Mesendoderm (in vitro differentiated cells): ENCODE data around the gene LCOR.

Experiments
- DNase-seq: peaks from one replicate; pipeline ENCODE4 v3.0.0; 2013
- H2AK5ac ChIP-seq: 2 replicates; pipeline ENCODE4 v1.6.1; 2013; ENCODE audit warnings: low read length, inconsistent platforms
- H2BK120ac ChIP-seq: 2 replicates; pipeline ENCODE4 v1.6.1; 2013; ENCODE audit warnings: low read depth, mild to moderate bottlenecking, low read length, moderate library complexity, mixed read lengths
- H2BK15ac ChIP-seq: replicated peaks from 2 replicates; pipeline ENCODE4 v1.6.1; 2013; ENCODE audit warnings: low read depth, mild to moderate bottlenecking, moderate library complexity
- H2BK5ac ChIP-seq: 2 replicates; pipeline ENCODE4 v1.6.1; 2013; ENCODE audit warnings: low read length, inconsistent platforms
- H3K18ac ChIP-seq: 2 replicates; pipeline ENCODE4 v1.6.1; 2013; ENCODE audit warnings: mild to moderate bottlenecking, low read length, mixed read lengths
- H3K23ac ChIP-seq: one replicate; pipeline ENCODE4 v1.6.1; 2013; ENCODE audit warnings: low read length
- H3K27ac ChIP-seq: 2 replicates; pipeline ENCODE4 v1.5.1; 2013; ENCODE audit warnings: low read depth, mild to moderate bottlenecking, inconsistent platforms, low read length, moderate library complexity
- H3K27me3 ChIP-seq: 2 replicates; pipeline ENCODE4 v1.6.1; 2013; ENCODE audit warnings: low read length, control low read depth, mild to moderate bottlenecking, inconsistent platforms; ENCODE audit not compliant: insufficient read depth, poor library complexity
- H3K36me3 ChIP-seq: 2 replicates; pipeline ENCODE4 v1.6.1; 2013; ENCODE audit warnings: low read length, inconsistent platforms; ENCODE audit not compliant: control insufficient read depth, insufficient read depth
- H3K4ac ChIP-seq: one replicate; pipeline ENCODE4 v1.6.1; 2013; ENCODE audit warnings: low read depth, mild to moderate bottlenecking, low read length, moderate library complexity
- H3K4me1 ChIP-seq: 2 replicates; pipeline ENCODE4 v1.6.1; 2013; ENCODE audit warnings: low read depth, low read length, inconsistent platforms; ENCODE audit not compliant: control insufficient read depth
- H3K4me2 ChIP-seq: 2 replicates; pipeline ENCODE4 v1.6.1; 2013; ENCODE audit warnings: low read length
- H3K4me3 ChIP-seq: 2 replicates; pipeline ENCODE4 v1.5.1; 2013; ENCODE audit warnings: mild to moderate bottlenecking, low read length
- H3K56ac ChIP-seq: one replicate; pipeline ENCODE4 v1.6.1; 2013; ENCODE audit warnings: low read length
- H3K79me1 ChIP-seq: 2 replicates; pipeline ENCODE4 v1.6.1; 2013; ENCODE audit warnings: low read length, inconsistent platforms
- H3K79me2 ChIP-seq: 2 replicates; pipeline ENCODE4 v1.6.1; 2013; ENCODE audit warnings: mild to moderate bottlenecking, low read length; ENCODE audit not compliant: control insufficient read depth, insufficient read depth
- H3K9ac ChIP-seq: 2 replicates; pipeline ENCODE4 v1.6.1; 2013; ENCODE audit warnings: low read length, inconsistent platforms
- H4K5ac ChIP-seq: one replicate; pipeline ENCODE4 v1.6.1; 2013; ENCODE audit warnings: low read length
- H4K8ac ChIP-seq: one replicate; pipeline ENCODE4 v1.6.1; 2013; ENCODE audit warnings: low read depth, mild to moderate bottlenecking, control low read depth, low read length, moderate library complexity
- WGBS: extraction: QIAGEN DNeasy Blood & Tissue Kit; methylation state at CpG from one replicate; pipeline ENCODE4 v1.1.7; 2013; ENCODE audit warnings: low lambda C conversion rate, missing lambda C conversion rate; ENCODE audit not compliant: insufficient coverage; ENCODE audit errors: extremely low coverage; 5-methylcytosine and 5-hydroxymethylcytosine counted together

Gene LCOR

DNA sequence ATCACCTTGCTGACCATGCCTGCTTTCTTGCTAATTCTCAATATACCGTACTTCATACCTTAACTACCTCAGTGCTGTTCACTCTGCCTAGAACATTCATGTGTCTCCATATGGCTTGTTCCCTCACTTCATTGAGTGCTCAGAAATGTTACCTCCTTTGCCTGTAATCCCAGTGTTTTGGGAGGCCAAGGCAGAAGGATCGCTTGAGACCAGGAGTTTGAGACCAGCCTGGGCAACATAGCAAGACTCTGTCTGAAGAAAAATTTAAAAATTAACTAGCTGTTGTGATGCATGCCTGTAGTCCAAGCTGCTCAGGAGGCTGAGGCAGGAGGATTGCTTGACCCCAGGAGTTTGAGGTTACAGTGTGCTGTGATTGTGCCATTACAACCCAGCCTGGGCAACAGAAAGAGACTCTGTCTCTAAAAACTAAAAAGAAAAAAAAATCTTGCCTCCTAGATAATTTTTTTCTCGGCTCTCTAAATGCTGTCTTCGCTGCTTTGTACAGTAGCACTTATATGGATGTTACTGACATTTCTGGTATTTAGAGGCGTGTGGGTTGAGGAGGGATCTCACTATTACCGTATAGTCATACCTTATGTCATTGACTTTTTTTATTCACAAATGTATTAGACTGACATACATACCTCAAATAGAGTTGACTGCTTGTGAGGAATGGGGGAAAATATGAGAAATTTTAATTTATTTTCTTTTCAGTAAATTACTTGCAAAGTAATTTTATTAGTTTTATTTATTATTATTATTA lies 63.7 kb downstream of the LCOR start:
- Histone ChIP-seq H3K27me3 (no peaks in the 10 kb centered on the region), H3K79me1 (peaks cover 14% of the 10 kb centered on the region), H3K79me2 (peaks cover 18% of the 10 kb centered on the region), H3K4me3 (no peak overlapping the region), H3K18ac (no peak overlapping the region), H3K36me3 (no peaks in the 10 kb centered on the region), H4K8ac (no peak overlapping the region), H3K4ac (no peak overlapping the region), H2BK5ac (no peak overlapping the region), H3K4me2 (no peak overlapping the region), H2AK5ac (no peak overlapping the region), H3K56ac (no peak overlapping the region), H2BK15ac (no peak overlapping the region), H4K5ac (no peak overlapping the region), H2BK120ac (no peak overlapping the region), H3K23ac (no peak overlapping the region), H3K27ac (no peak overlapping the region), H3K4me1 (no peaks in the 10 kb centered on the region), H3K9ac (no peak overlapping the region)
- DNase-seq, result no peak
- no CpG with 5 or more reads among the region's 6 CpGs for WGBS

DNA sequence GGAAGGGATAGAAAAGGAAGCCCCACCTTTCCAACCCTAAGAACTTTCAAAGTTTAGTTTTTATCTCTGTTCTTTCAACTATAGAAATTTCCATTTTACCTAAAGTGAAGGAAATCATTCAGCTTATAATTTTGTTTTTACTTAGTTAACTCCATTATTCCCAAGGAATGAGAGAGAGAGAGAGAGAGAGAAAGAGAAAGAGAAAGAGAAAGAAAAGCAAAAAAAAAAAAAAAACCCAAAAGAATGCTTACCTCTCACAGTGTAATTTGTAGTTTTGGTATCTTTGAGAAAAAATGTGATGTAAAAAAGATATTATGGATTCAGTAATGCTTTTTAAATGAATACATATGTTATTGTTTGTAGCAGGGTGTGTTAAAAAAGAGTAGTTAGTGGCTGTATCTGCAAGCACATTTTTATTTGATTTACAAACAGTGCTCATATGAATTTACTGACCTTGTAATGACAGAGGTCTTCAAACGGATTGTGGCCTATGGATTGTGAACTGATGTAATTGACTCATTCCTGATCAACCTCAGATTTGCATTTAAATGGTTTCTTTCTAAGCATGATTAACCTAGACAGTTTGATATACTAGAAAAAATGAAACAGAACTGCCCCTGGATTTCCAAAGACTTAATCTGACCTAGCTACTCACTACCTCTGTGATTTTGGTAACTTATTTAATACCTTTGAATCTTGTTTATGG lies 64.9 kb downstream of the LCOR start:
- Histone ChIP-seq H3K4me3 (no peak overlapping the region), H3K4ac (no peak overlapping the region), H3K79me2 (peaks cover 17% of the 10 kb centered on the region), H3K4me1 (no peaks in the 10 kb centered on the region), H4K8ac (no peak overlapping the region), H2BK120ac (no peak overlapping the region), H3K27ac (no peak overlapping the region), H3K36me3 (no peaks in the 10 kb centered on the region), H2BK5ac (no peak overlapping the region), H3K9ac (no peak overlapping the region), H3K56ac (no peak overlapping the region), H2AK5ac (no peak overlapping the region), H2BK15ac (no peak overlapping the region), H3K79me1 (peaks cover 15% of the 10 kb centered on the region), H3K4me2 (no peak overlapping the region), H4K5ac (no peak overlapping the region), H3K23ac (no peak overlapping the region), H3K18ac (no peak overlapping the region), H3K27me3 (no peaks in the 10 kb centered on the region)
- WGBS, result no CpG with 5 or more reads among the region's 1 CpG
- no peak for DNase-seq

DNA sequence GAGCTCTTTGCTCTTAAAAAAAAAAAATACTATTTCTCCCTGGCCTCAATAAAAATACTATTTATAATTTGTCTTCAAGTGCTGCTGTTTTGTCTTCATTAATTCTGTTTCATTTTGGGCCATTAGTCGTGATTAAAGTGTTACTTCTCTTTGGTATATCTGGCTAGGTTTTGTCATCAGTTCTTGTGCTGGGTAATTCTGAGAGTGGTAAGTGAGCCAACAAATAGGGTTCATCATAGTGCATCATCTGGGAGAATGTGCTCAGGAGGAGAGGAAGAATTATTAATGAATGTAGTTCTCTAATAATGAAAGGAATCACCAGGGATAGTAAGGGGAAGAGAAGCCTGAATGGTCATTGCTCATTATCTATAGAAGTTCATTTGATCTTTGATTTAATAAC lies 70.0 kb downstream of the LCOR start:
- H3K23ac ChIP-seq, result no peak overlapping the region
- H4K5ac ChIP-seq, result no peak overlapping the region
- H3K27ac ChIP-seq, result no peak overlapping the region
- H2BK5ac ChIP-seq, result no peak overlapping the region
- no peak overlapping the region for H3K18ac ChIP-seq
- H3K4me1 ChIP-seq, result no peaks in the 10 kb centered on the region
- H2BK120ac ChIP-seq, result no peak overlapping the region
- no CpG with 5 or more reads among the region's 1 CpG for WGBS
- H3K4ac ChIP-seq, result no peak overlapping the region
- H2BK15ac ChIP-seq, result no peak overlapping the region
- no peaks in the 10 kb centered on the region for H3K36me3 ChIP-seq
- no peak overlapping the region for H3K56ac ChIP-seq
- H3K4me3 ChIP-seq, result no peak overlapping the region
- H3K4me2 ChIP-seq, result no peak overlapping the region
- DNase-seq, result no peak
- no peaks in the 10 kb centered on the region for H3K27me3 ChIP-seq
- H3K79me1 ChIP-seq, result peaks cover 13% of the 10 kb centered on the region
- no peak overlapping the region for H2AK5ac ChIP-seq
- H3K9ac ChIP-seq, result no peak overlapping the region
- peaks cover 14% of the 10 kb centered on the region for H3K79me2 ChIP-seq
- no peak overlapping the region for H4K8ac ChIP-seq

DNA sequence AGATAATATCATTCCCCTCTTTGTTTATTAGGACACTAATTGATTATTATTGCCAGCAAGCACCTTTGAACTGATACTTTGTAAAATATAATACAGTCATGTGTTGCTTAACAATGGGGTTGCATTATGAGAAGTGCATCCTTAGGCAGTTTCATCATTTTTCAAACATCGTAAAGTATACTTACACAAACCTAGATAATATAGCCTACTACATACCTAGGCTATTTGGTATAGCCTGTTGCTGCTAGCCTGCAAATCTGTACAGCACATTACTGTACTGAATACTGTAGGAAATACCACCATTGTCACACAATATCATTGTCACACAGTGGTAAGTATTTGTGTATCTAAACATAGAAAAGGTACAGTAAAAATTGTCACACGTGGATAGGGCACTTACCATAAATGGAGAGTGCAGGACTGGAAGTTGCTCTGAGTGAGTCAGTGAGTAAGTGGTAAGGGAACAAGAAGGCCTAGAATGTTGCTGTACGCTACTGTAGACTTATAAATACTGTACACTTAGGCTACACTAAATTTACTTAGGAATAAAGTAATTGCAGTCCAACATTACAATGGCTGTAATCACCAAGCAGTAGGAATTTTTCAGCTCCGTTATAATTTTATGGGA lies 70.7 kb downstream of the LCOR start:
- Histone ChIP-seq H2BK15ac (no peak overlapping the region), H3K27ac (no peak overlapping the region), H2AK5ac (no peak overlapping the region), H3K4me3 (no peak overlapping the region), H3K79me1 (peaks cover 13% of the 10 kb centered on the region), H3K4me2 (no peak overlapping the region), H3K56ac (no peak overlapping the region), H3K27me3 (no peaks in the 10 kb centered on the region), H4K8ac (no peak overlapping the region), H3K4ac (no peak overlapping the region), H2BK5ac (no peak overlapping the region), H3K36me3 (no peaks in the 10 kb centered on the region), H3K79me2 (peaks cover 14% of the 10 kb centered on the region), H3K9ac (no peak overlapping the region), H3K4me1 (no peaks in the 10 kb centered on the region), H4K5ac (no peak overlapping the region), H3K23ac (no peak overlapping the region), H3K18ac (no peak overlapping the region), H2BK120ac (no peak overlapping the region)
- DNase-seq, result no peak
- WGBS, result no CpG with 5 or more reads among the region's 4 CpGs

DNA sequence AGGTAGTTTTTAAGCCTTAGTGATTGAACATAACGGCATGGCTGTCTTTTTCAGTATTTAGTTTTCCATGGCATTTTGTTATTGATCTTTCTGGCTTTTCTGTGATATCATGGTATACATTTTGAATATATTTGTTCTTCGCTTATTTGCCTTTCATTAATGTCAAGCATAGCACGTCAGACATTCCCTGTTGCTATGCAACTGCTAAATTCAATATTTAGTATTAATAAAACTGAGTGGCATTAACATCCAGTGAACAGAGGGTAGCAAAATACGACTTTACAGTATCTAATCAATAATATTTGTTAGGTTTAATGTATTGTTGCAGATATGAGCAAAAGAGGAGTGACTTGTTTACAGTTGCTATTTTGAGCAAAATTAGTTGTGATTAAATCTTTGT lies 72.5 kb downstream of the LCOR start:
- H3K36me3 ChIP-seq, result no peaks in the 10 kb centered on the region
- no peak for DNase-seq
- H4K5ac ChIP-seq, result no peak overlapping the region
- H3K4me2 ChIP-seq, result no peak overlapping the region
- H2BK120ac ChIP-seq, result no peak overlapping the region
- no peaks in the 10 kb centered on the region for H3K27me3 ChIP-seq
- no peak overlapping the region for H2BK15ac ChIP-seq
- no peak overlapping the region for H3K9ac ChIP-seq
- WGBS, result no CpG with 5 or more reads among the region's 4 CpGs
- peaks cover 10% of the 10 kb centered on the region for H3K79me2 ChIP-seq
- peaks cover 10% of the 10 kb centered on the region for H3K79me1 ChIP-seq
- H3K56ac ChIP-seq, result no peak overlapping the region
- no peak overlapping the region for H3K27ac ChIP-seq
- no peak overlapping the region for H3K23ac ChIP-seq
- H3K18ac ChIP-seq, result no peak overlapping the region
- no peak overlapping the region for H3K4ac ChIP-seq
- H4K8ac ChIP-seq, result no peak overlapping the region
- H3K4me1 ChIP-seq, result no peaks in the 10 kb centered on the region
- H3K4me3 ChIP-seq, result no peak overlapping the region
- H2BK5ac ChIP-seq, result no peak overlapping the region
- no peak overlapping the region for H2AK5ac ChIP-seq
